A172 (cell line): ENCODE results near the gene SGCE. TPM values are rescaled to one million over a fixed set of nuclear protein-coding genes. Genes with fewer than 3 reads are reported as not detected.

ENCODE experiments used
- DNase-seq: peaks from one replicate; pipeline ENCODE4 v3.0.0-alpha.2; 2015; ENCODE audit warnings: low spot score
- total RNA-seq: library from RNA; depleted of rRNA; stranded (reverse); fragments of >200 nt; shearing (Covaris generic); gene quantifications from 2 replicates; pipeline ENCODE4 v1.2.3, GENCODE V29; 2014

SGCE gene
- total RNA-seq, 1 experiment from 2014 or later, result 24.0 TPM

DNA sequence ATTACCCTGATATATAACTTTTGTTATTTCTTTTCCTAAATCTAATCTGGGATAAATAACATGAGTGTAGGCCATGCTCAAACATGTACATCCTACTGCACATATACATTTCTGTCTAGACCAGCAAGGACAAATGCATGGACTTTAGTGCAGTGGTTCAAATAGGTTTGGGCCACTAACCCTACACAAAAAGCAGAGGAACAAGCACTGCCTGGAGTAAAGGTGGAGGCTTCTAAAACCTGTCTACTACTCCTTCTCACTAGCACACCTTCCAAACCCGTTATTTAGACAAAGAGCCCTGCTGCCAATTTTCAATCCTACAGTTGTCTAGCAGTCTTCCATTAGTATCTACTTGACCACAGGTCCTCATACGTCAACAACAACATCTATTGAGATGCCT, 34.8 kb downstream of the SGCE start:
- no peak for DNase-seq

DNA sequence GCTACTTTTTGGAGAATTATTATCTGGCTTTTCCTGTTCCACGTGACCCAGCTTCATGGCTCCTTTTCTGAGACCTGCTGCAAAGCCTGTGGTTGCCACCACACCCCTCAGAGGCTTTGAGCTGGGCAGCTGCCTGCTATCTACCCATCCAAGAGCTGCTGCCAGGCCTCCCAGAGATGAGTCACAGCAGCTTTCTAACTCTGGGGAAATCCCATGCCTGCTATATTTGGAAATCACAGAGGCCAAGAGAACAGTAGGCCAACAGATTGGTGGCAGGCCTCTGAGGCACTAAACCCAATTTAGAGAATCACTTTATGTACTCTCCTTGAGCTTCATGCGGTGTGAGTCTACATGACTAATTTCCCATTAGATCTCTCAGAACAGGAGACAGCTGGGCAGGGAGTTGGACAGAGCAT, 35.2 kb downstream of the SGCE start:
- DNase-seq, result peak; percentile 98

DNA sequence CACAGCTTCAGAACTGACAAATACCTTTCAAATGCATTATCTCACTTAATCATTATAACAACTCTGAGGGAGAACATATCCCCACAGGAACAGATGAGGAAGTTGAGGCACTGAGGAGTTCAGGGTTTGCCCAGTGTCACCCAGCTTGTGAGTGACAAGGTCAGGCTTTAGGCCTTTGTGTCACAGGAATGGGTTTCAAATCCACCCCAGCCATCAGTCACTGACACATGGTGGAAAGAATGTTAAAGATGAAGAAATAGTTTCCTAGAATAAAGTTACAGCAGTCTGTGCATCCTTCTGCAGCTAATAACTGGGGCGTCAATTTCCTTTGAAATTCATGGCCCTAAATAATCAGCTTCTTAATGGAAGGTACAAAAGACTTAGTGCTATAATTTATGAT, 37.8 kb downstream of the SGCE start:
- DNase-seq, result no peak

DNA sequence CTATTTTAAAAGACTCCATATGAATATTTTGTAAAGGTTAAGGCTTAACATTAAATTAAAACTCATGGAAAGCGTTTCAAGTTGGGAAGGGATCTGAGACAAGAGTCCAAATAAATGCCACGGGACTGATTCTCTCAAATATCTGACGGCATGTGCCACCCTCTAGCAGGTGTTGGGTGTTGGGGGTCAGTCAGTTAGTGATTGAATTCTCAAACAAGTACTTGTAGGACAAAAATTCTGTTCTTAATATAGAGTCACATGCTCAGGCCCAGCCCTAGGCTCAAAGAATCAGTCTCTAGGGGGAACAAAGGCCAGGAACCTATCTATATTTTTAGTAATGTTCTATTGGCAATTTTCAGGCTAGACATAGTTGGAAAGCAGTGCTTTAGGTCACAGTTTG, 39.1 kb downstream of the SGCE start:
- DNase-seq, result no peak

DNA sequence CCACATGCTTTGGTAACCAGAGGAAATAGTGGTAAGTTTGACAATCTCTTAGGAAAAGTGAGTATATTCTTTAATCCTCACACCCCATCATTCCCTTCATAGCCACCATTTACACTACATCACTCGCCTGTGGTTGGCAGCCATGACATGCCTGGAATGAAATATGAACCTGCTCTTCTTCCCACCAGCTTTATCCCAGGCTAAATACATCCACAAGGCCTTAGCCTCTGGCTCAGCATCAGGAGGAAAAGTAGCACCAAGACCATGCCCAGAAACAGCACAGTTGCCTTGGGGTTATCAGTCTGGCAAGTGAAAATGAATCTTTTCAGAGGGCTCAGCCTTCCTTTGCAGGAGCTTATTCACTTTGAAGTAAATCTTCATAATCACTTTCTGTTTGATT, 40.3 kb downstream of the SGCE start:
- DNase-seq, result no peak

DNA sequence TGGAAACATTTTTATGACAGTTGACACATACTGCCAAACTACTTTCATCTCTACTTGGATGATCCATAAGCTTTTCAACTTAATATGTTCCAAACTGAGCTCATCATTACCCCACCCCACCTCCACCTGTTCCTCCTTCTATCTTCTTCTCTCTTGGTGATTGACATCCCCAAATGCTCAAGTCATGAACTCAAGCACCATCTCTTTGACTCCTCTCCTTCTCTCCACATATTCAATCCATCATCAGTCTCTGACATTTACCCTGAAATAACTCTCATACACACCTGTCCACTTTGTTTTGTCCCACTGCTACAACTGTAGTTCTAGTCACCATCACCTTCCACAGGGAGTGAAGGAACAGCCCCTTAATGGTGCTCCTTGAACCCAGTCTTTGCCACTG, 43.3 kb downstream of the SGCE start:
- no peak for DNase-seq

DNA sequence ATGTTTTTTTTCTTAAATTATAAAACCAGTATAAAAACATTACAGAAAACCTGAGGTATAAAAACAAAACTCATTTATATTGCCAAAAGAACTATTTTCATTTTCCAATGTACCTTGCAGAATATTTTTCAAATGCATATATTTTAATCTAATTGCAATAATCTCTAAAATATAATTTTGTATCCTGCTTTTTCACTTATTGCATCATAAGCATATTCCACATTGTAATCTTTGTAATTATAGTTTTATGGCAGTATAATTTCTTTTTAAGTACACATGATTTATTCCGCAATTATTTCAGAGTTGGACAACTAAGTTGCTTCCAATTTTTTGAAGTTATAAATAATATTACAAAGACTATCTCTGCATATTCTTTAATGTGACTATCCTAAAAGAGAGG, 43.7 kb downstream of the SGCE start:
- DNase-seq, result no peak

DNA sequence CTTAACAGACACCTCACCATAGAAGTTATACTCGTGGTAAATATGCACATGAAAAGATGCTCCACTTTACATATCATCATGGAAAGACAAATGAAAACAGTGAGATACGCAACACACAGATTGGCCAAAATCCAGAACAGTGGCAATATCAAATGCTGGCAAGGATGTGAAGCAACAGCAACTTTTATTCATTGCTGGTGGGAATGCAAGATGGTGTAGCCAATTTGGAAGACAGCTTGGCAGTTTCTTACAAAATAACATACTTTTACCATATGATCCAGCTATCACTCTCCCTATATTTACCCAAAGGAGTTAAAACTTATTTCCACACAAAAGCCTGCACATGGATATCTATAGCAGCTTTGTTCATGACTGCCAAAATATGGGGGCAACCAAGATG, 46.4 kb downstream of the SGCE start:
- no peak for DNase-seq

DNA sequence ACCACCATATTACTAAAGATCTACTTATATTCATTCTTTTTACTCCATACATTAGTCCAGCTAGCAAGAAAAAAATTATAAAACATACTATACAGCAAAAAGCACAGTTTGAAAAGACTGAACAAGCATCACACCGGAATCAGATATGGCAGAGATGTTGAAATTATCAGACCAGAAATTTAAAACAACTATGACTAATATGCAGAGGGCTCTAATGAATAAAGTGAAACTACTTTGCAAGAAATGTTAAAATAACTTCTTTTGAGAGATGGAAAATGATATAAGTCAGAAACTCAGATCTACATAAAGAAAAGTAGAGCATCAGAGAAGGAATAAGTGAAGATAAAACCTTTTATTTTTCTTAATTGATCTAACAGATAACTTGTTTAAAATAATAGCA, 50.9 kb downstream of the SGCE start:
- DNase-seq, result no peak

DNA sequence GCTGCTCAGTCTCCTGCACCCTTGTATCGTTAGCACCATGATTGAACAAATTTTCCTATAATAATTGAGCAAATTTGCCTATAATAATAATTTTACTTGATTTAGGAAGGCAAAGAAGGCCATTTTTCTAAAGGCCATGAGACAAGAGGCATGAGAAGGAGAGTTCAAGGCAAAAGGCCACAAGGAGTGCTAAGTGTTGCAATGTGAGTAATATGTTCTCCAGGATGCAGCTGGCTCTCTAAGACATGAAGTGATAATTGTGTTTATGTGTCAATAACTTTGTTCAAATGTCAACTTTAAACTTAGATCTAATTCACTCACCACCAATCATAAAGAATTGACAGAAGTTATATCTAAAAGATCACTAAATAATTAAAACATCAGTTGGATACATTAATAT, 53.8 kb downstream of the SGCE start:
- DNase-seq, result no peak

DNA sequence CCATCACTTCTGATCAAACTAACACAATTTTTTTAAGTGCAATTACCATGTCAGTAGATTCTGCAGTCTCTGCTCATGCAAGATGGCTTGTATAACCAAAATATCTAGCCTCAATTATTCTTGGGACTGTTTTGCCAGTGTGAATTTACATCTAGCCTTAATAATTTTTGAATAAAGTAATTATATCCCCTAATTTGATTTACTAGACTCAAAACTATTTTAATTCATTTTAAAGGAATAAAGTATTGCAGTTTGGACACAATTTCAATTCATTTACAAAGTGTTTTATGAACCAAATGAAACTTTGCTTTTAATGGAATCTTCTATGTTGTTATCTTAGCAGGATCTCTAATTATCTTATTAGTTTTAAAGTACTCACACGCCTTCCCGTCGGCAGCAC, 55.7 kb downstream of the SGCE start:
- no peak for DNase-seq

DNA sequence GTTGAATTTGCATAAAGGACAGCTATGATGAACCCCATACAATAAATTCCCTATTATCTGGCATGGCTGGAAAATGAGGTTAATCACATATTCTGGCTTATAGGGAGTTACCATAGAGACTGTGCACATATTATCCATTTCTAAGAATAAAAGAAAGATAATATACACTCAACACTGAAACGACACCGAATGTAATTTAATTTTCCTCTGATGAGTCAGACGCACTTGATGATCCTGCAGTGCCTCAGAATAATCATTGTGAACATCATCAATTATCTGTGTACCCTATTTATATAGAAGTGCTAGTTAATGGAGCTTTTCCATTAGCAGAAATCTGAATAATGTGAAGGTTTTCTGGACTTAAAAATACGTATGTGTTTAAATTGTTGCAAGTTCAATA, 60.2 kb downstream of the SGCE start:
- DNase-seq, result no peak

DNA sequence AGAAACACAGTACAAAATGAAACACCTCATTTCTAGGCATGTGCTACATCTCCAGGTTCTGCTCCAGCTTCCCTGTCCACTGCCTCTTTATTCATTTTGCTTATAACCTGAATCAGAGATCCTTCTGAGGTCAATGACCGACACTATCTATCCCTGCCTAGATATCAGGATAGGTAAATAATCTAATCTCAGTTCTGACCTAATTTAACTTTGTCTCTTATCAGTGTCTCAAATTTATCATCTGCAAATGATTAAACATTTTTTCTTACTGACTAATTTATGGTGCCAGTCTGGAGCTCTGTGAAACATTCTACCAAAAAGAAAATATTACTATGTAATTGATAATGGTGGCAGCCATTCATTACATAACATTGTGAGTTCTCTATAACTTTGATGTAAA, 61.1 kb downstream of the SGCE start:
- DNase-seq, result no peak

DNA sequence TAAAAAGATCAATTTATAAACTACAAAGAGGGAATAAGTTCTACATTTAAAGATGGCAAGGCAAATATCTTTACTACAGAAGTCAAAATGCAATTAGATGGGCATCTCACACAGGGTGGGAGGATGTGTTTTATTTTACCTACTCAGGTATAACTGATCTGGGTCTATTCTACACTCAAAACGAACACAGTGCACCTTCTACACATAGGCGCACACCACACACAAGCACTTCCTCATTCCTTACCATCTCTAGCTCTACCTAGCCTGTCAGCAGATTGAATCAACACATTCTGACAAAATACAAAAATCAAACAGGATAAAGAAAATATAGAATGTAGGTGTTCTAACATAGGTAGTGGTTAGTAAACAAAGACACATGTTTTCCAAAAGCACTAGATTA, 64.8 kb downstream of the SGCE start:
- no peak for DNase-seq

DNA sequence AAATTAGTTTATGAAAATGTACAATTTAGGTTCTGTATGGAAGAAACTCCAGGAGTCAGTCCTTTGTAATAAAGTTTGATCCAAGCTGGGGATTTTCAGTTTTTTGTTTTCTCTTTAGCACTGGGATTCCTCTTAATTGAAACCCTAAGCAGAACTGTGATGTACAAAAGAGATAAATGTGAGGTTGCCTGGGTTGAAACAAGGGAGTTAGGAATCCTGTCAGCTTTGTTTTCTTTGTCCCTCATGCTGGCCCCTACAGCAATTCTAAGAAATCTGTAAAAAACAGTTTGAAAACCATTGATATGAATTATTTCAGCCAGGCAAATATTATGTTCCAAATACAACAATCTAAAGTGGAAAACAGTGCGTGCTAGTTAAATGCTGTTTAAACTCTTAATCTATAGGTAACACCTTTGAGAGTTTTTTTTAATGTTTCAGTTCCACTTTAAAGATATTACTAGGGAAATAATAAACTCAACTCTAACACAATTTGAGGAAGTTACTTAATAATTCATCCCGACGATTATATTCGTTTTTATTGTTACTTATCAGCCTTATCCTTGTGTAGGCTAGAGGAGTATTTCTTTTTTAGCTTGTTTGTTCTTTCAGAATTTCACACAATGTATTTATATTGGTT, 65.3 kb downstream of the SGCE start:
- DNase-seq, result no peak

DNA sequence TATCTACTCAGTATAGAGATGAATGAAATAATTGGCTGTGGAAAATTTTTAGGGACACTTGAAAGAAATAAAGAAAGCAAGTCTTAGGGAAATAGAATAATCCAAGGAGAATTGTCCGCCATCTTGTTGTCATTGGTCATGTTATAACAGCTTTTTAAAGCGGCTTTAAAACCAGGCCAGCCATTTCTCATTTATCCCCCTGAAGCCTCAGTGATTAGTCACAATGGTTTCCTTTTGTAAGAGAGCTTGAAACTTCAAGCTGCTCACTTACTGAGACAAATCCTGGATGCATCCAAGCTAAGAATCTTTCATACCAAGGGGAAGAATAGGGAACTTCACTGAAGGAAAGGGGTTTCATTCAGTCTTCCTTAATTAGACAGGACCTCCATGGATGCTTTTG, 67.9 kb downstream of the SGCE start:
- no peak for DNase-seq

DNA sequence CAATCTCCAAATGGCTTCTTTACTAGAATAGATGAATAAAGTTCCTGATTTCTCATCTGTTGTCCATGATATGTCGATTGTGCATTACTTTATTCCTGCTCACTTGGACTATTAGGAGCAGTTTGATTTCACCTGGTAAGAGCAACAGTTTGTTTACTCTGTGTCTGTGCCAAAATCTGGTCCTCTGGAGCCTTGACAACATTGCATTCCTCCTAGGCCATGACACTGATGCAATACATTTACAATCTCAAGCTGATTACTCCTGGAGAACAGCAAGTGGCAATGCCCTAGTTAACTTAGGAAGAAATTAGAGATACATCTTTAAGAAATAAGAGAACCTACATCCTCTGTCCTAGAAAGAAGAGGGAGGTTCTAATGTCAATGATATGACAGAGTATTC, 71.8 kb downstream of the SGCE start:
- DNase-seq, result peak; percentile 8

DNA sequence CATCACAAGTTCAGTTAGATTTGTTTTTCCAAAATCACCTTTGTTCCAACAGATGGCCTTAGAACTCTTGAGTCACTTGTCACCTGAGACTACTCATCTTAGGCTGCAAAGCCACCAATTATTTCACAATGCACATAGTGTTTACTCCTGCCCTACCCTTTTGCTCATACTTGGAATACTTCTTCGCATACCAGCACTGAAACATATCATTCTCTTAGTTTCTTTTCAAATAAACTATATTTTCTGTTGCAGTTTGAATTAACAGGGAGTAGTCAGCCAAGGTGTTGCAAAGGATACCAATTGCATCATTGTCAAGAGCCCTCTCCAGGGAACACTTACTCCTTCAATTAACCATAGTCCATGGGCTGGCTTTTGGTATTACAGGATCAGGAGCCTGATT, 75.3 kb downstream of the SGCE start:
- DNase-seq, result peak; percentile 68

DNA sequence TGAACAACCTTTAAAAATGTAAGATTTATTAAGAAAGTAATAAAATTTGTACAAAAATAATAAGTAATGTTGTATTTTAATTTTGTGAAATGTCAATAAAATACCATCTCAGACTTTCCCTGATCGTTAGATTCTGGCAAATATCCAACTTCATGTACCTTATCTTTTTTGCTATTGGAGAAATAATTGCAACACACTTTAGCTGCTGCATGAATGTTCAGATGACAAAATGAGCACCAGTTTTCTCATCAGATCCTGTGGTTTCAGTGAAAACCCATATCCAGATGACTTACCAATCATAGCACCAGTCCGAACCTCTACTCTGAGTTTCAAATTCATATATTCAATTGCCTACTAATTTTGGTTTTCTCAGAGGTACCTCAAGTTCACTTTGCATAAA, 76.5 kb downstream of the SGCE start:
- DNase-seq, result no peak

DNA sequence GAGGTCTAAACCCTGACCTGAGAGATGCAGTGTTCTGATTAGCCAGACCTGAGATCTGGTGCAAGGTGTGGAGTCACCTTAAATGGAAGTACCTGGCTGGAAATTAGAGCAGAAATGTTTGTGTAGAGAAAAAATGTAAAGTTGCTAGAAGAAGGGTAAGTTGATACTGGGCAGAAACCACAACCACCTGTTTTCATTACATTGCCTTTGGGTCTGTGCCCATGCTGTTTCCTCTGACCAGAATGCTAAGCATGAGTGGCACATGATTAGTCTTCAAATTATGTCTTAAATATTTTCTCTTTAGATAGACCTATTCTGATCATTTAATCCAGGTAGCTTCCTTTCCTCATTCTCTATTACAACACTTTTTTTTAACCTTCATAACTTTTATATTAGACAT, 77.3 kb downstream of the SGCE start:
- peak; percentile 11 for DNase-seq

DNA sequence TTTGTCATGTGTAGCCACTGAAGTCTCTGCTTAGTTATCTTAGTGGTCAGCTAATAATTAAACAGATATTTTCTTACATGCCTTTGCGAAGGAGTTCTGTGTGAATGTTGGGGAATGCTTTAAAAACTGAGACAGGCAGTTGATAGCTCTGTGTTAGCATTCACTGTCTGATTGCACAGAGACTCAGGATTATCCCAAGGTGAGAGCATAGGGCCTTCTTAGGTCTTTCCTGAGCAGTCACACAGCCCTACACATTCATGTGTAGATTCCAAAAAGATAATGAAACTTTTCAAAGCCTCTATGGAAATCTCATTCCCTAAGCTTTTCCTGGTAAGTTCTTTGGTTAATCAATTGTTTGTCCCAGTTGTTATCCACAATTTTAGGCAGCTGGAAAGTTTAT, 78.6 kb downstream of the SGCE start:
- DNase-seq, result no peak

DNA sequence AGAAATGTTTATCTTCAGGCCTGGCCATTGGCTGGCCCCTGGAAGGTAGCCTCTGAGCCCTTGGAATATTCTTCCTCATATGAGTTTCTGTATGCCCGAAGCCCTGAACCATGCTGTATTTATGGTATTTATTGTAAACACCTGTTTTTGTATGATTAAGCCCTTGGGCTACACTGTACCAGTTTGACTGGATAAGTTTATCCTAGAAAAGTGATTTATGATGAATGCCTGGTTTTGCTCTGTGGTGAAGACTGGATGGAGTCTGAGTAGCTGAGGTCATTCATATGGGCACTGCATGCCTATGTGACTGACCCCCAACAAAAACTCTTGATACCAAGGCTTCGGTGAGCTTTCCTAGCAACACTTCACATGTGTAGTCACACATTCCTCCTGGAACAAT, 79.6 kb downstream of the SGCE start:
- no peak for DNase-seq

DNA sequence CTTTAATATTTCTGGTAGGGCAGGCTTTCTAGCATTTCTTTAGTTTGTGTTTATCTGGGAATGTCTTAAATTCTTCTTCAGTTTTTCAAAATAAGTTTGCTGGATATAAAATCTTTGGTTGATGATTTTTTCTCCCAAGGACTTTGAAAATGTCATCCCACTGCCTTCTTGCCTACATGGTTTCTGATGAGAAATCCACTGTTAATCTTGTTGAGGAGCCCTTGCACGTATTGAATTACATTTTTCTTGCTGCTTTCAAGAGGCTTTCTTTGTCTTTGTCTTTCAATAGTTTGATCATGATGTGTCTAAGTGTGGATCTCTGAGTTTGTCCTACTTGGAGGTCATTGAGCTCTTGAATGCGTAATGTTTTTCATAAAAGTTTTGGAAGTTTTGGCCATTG, 80.3 kb downstream of the SGCE start:
- no peak for DNase-seq

DNA sequence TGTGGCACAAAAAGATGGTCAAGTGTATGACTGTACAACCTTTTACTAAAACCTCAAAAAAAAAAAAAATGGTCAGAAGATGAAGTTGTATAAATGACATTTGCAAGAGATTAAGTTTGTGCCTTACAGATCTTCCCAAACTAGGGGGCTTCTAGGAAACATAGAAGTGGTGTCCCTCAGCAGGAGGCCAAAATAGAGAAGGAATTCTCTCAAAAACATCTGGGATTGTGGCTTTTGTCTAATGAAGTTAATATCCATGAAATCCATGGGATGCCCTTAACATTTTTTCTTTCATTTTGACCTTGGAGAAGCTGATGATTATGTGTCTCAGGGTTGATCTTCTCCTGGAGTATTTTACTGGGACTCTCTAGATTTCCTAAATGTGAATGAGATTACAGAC, 84.1 kb downstream of the SGCE start:
- no peak for DNase-seq

DNA sequence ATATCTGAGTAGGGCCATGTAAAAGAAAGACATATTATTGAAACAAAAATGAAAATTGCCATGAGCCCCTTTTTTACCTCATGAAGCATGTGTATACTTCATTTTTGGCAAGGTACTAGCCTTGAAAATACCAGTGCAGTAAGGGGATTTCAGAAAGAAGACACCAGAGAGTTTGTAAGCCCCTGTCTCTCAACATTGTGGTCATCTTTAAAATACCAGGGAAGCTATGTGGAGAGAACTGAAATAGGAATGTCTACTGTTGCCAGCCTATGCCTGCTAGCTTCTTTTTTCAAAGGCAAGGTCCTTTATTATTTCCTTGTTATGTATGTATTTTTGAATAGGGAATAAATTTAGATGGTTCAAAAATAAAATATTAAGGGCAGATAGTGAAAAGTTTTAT, 88.5 kb downstream of the SGCE start:
- no peak for DNase-seq
